ENCODE measurements around the gene HERPUD1. TPM values are rescaled to one million over a fixed set of nuclear protein-coding genes. Genes with fewer than 3 reads are reported as not detected.

The HERPUD1 gene
- total and polyA plus RNA-seq, 4 donors: 57.8 to 219 (median 118) TPM

DNA sequence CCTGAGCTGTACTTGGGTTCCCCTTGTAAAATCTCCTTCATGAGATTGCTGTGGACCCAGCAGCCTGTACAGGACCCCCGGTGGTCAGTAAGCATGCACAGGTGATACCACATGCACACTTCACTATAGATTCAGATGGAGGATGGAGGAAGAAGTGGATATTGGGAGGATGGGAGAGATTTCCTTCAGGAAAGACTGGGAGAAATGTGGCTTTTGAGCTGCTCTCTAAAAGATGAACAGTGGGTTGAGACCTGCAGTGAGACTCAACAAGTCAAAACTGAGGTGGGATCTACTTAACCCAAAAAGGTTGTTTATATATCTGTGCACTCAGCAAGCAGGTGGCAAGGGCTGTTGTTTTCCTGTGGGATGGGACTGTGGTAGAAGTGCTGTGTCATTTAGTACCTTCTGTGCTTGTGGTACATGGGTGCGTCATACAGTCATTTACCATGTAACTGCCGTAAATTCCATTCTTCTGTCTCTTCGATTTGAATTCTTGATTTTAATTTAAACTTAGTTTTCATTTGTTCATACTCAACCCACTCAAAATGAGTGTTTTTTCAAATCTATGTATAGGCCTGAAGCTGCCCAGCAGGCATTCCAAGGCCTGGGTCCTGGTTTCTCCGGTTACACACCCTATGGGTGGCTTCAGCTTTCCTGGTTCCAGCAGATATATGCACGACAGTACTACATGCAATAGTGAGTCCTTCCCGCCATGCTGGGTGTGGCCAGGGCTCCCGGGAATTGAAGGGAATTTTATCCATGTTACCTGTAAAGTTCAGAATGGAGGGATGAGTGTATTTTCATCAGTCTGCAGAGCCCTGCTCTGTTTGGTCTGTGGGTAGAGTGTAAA is 6.9 kb downstream of the HERPUD1 start (continued):
- TF ChIP-seq, protein P1, sequence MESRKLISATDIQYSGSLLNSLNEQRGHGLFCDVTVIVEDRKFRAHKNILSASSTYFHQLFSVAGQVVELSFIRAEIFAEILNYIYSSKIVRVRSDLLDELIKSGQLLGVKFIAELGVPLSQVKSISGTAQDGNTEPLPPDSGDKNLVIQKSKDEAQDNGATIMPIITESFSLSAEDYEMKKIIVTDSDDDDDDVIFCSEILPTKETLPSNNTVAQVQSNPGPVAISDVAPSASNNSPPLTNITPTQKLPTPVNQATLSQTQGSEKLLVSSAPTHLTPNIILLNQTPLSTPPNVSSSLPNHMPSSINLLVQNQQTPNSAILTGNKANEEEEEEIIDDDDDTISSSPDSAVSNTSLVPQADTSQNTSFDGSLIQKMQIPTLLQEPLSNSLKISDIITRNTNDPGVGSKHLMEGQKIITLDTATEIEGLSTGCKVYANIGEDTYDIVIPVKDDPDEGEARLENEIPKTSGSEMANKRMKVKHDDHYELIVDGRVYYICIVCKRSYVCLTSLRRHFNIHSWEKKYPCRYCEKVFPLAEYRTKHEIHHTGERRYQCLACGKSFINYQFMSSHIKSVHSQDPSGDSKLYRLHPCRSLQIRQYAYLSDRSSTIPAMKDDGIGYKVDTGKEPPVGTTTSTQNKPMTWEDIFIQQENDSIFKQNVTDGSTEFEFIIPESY (IDR thresholded peaks at IDR 0.05): no peak
- TF ChIP-seq JUND (IDR thresholded peaks at IDR 0.05): no peak
- TF ChIP-seq, protein P2, sequence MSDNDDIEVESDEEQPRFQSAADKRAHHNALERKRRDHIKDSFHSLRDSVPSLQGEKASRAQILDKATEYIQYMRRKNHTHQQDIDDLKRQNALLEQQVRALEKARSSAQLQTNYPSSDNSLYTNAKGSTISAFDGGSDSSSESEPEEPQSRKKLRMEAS (IDR thresholded peaks at IDR 0.05): no peak
- TF ChIP-seq YY1 (IDR thresholded peaks at IDR 0.05): no peak
- no peak for TF ChIP-seq FOXA1 (IDR thresholded peaks at IDR 0.05)
- TF ChIP-seq RAD21 (IDR thresholded peaks at IDR 0.05): no peak
- no peak for TF ChIP-seq TAF1 (conservative IDR thresholded peaks at IDR 0.05)

DNA sequence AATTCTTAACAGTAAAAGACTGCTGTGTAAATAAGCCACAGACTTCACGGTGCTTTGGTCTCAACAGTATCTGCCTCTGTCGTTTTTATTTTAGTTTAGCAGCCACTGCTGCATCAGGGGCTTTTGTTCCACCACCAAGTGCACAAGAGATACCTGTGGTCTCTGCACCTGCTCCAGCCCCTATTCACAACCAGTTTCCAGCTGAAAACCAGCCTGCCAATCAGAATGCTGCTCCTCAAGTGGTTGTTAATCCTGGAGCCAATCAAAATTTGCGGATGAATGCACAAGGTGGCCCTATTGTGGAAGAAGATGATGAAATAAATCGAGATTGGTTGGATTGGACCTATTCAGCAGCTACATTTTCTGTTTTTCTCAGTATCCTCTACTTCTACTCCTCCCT is 7.9 kb downstream of the HERPUD1 start:
- Histone ChIP-seq H3K4me3 (ENCODE audit: low read depth in 1 of 3, low read length in 3 of 3) (no peak overlapping the region), H3K27me3 (ENCODE audit: control insufficient read depth in 4 of 4, insufficient read depth in 4 of 4, low read length in 3 of 4) (no peaks in the 10 kb centered on the region), H3K4me1 (ENCODE audit: control insufficient read depth in 4 of 4, insufficient read depth in 4 of 4, low read length in 3 of 4) (peaks cover 3 to 35% (median 24%) of the 10 kb centered on the region in 4 donors), H3K9me3 (ENCODE audit: control insufficient read depth in 4 of 4, low read length in 3 of 4) (no peaks in the 10 kb centered on the region), H3K36me3 (ENCODE audit: control insufficient read depth in 4 of 4, insufficient read depth in 3 of 4, low read depth in 1 of 4, low read length in 3 of 4) (peaks cover 35 to 92% (median 86%) of the 10 kb centered on the region in 4 donors), H3K9ac (ENCODE audit: low read depth in 1 of 2, low read length in 2 of 2) (no peak overlapping the region), H3K27ac (ENCODE audit: low read depth in 1 of 2, low read length in 2 of 2) (no peak overlapping the region)
- TF ChIP-seq, protein P2 (IDR thresholded peaks at IDR 0.05): no peak
- TF ChIP-seq, protein P3, sequence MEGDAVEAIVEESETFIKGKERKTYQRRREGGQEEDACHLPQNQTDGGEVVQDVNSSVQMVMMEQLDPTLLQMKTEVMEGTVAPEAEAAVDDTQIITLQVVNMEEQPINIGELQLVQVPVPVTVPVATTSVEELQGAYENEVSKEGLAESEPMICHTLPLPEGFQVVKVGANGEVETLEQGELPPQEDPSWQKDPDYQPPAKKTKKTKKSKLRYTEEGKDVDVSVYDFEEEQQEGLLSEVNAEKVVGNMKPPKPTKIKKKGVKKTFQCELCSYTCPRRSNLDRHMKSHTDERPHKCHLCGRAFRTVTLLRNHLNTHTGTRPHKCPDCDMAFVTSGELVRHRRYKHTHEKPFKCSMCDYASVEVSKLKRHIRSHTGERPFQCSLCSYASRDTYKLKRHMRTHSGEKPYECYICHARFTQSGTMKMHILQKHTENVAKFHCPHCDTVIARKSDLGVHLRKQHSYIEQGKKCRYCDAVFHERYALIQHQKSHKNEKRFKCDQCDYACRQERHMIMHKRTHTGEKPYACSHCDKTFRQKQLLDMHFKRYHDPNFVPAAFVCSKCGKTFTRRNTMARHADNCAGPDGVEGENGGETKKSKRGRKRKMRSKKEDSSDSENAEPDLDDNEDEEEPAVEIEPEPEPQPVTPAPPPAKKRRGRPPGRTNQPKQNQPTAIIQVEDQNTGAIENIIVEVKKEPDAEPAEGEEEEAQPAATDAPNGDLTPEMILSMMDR (IDR thresholded peaks at IDR 0.05; ENCODE audit: low read depth, low read length, missing input control): no peak
- TF ChIP-seq EGR1 (IDR thresholded peaks at IDR 0.05; ENCODE audit: low read depth in 2 of 2): no peak
- no peak for TF ChIP-seq NR2F2 (IDR thresholded peaks at IDR 0.05)
- 70% methylated on average over 4 of the region's 4 CpGs for WGBS
- DNase-seq (ENCODE audit: low spot score): no peak

DNA sequence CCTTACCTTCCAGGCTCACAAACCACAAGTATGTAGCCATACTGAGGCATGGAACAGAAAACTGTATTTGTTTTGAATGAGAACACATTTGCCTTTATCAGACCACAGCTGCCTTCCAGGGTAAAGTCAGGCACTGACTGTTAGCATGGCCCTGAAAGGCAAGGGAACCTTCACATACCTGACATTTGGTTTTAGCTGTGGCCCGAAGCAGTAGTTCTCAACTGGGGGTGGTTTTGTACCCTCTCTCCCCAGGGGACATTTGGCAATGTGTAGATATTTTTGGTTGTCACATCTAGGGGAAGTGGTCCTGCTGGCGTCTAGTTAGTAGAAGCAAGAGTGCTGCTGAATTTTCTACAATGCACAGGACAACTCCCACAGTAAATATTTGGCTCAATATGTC is 9.2 kb downstream of the HERPUD1 start:
- TF ChIP-seq, protein P3 (IDR thresholded peaks at IDR 0.05; ENCODE audit: low read depth, low read length, missing input control): no peak
- Histone ChIP-seq H3K36me3 (ENCODE audit: control insufficient read depth in 4 of 4, insufficient read depth in 3 of 4, low read depth in 1 of 4, low read length in 3 of 4) (peaks cover 32 to 88% (median 84%) of the 10 kb centered on the region in 4 donors), H3K4me1 (ENCODE audit: control insufficient read depth in 4 of 4, insufficient read depth in 4 of 4, low read length in 3 of 4) (peaks cover 3 to 28% (median 18%) of the 10 kb centered on the region in 4 donors), H3K27me3 (ENCODE audit: control insufficient read depth in 4 of 4, insufficient read depth in 4 of 4, low read length in 3 of 4) (no peaks in the 10 kb centered on the region), H3K27ac (ENCODE audit: low read depth in 1 of 2, low read length in 2 of 2) (no peak overlapping the region), H3K9ac (ENCODE audit: low read depth in 1 of 2, low read length in 2 of 2) (no peak overlapping the region), H3K4me3 (ENCODE audit: low read depth in 1 of 3, low read length in 3 of 3) (no peak overlapping the region), H3K9me3 (ENCODE audit: control insufficient read depth in 4 of 4, low read length in 3 of 4) (no peaks in the 10 kb centered on the region)
- 65% methylated on average over 2 of the region's 2 CpGs for WGBS
- no peak for DNase-seq (ENCODE audit: low spot score)
